A549 (cell line): ENCODE measurements around the gene MTHFSD. TPM values are rescaled to one million over a fixed set of nuclear protein-coding genes. Genes with fewer than 3 reads are reported as not detected.

Experiments used
- ATAC-seq, 2 experiments: fragments of 200-7000 bp in 1 of 2; fragments of >200 bp in 1 of 2; cut with Nextera tagmentation in 1 of 2; cut with Tn5 transposase in 1 of 2; 3 replicates each; pipeline versions ENCODE4 v1.8.0 to v1.9.1; 2018 to 2020; ENCODE audit warnings: mild to moderate bottlenecking in 1 of 2, moderate library complexity in 1 of 2
- CTCF ChIA-PET: fragments of 300-600 bp; sonication (Branson Sonifier 250); formaldehyde crosslinking; extraction: SDS; loops from one replicate; lab custom pipeline; 2021; ENCODE audit warnings: antibody characterized with exemption, inconsistent platforms; lab: Yijun Ruan, JAX
- POLR2A ChIA-PET: fragments of 350-600 bp; formaldehyde crosslinking; extraction: SDS; loops from one replicate; lab custom pipeline; 2021; ENCODE audit warnings: antibody characterized with exemption, inconsistent platforms; lab: Yijun Ruan, JAX
- DNase-seq, 2 experiments: peaks; one replicate each; pipeline versions ENCODE4 v3.0.0 to v3.0.0-alpha.2; 2011 to 2016; ENCODE audit warnings: low read depth in 1 of 2, low spot score in 1 of 2
- FAIRE-seq: peaks from 2 replicates; lab custom pipeline; 2011; peaks lifted over from hg19 to GRCh38; lab: Jason Lieb, UNC
- H3K27ac ChIP-seq, 2 experiments: fragments of >200 bp; sonication (Bioruptor Twin); formaldehyde crosslinking; 3 replicates each; pipeline ENCODE4 v1.5.1; 2016 to 2017
- H3K4me1 ChIP-seq: fragments of >200 bp; sonication (Bioruptor Twin); formaldehyde crosslinking; 3 replicates; pipeline ENCODE4 v1.6.1; 2016
- H3K4me2 ChIP-seq: fragments of >200 bp; sonication (Bioruptor Twin); formaldehyde crosslinking; 3 replicates; pipeline ENCODE4 v1.6.1; 2016
- H3K4me3 ChIP-seq: fragments of >200 bp; sonication (Bioruptor Twin); formaldehyde crosslinking; 3 replicates; pipeline ENCODE4 v1.5.1; 2016
- H3K9me3 ChIP-seq: fragments of >200 bp; sonication (Bioruptor Twin); formaldehyde crosslinking; 3 replicates; pipeline ENCODE4 v1.6.1; 2016
- E2F6 ChIP-seq: IDR thresholded peaks from 2 replicates; pipeline ENCODE4 v1.6.1; 2012; ENCODE audit warnings: low read depth, borderline replicate concordance
- FOSB ChIP-seq: fragments of 250-450 bp; sonication (Bioruptor Pico); IDR thresholded peaks from 2 replicates; pipeline ENCODE4 v1.5.0; 2020; ENCODE audit warnings: mild to moderate bottlenecking, moderate library complexity
- HEYL ChIP-seq: fragments of 250-450 bp; sonication (Bioruptor Pico); IDR thresholded peaks from 2 replicates; pipeline ENCODE4 v1.8.0; 2021; ENCODE audit warnings: mild to moderate bottlenecking, moderate library complexity
- HMGXB4 ChIP-seq: fragments of 250-450 bp; sonication (Bioruptor Pico); IDR thresholded peaks from 2 replicates; pipeline ENCODE4 v1.5.0; 2021; ENCODE audit warnings: mild to moderate bottlenecking, moderate library complexity, borderline replicate concordance
- HOXA7 ChIP-seq: fragments of 250-450 bp; sonication (Bioruptor Pico); IDR thresholded peaks from 2 replicates; pipeline ENCODE4 v1.5.0; 2020; ENCODE audit warnings: mild to moderate bottlenecking, moderate library complexity
- HOXB13 ChIP-seq: fragments of 250-450 bp; sonication (Bioruptor Pico); IDR thresholded peaks from 2 replicates; pipeline ENCODE4 v1.5.0; 2020; ENCODE audit warnings: low read depth, mild to moderate bottlenecking, moderate library complexity
- HOXB5 ChIP-seq: fragments of 250-450 bp; sonication (Bioruptor Pico); IDR thresholded peaks from 2 replicates; pipeline ENCODE4 v1.5.0; 2020; ENCODE audit warnings: mild to moderate bottlenecking, moderate library complexity
- KDM5A ChIP-seq: fragments of 200-600 bp; sonication (generic); IDR thresholded peaks from 2 replicates; pipeline ENCODE4 v1.6.1; 2016; ENCODE audit warnings: antibody characterized with exemption, mild to moderate bottlenecking
- PHF8 ChIP-seq: fragments of 200-600 bp; sonication (generic); IDR thresholded peaks from 2 replicates; pipeline ENCODE4 v1.6.1; 2016; ENCODE audit warnings: low read depth, mild to moderate bottlenecking, antibody characterized with exemption, moderate library complexity, borderline replicate concordance
- POLR2AphosphoS2 ChIP-seq: conservative IDR thresholded peaks from 2 replicates; pipeline ENCODE4 v1.6.1; 2012; ENCODE audit warnings: low read length, improper control_type of control experiment, inconsistent platforms
- RCOR1 ChIP-seq: fragments of 150-350 bp; IDR thresholded peaks from 2 replicates; pipeline ENCODE4 v1.6.1; 2014; ENCODE audit warnings: antibody characterized with exemption, low read length, low read depth
- RFX5 ChIP-seq: fragments of 450-650 bp; IDR thresholded peaks from 2 replicates; pipeline ENCODE4 v1.7.1; 2014; ENCODE audit warnings: antibody characterized with exemption, mild to moderate bottlenecking, moderate library complexity
- SREBF2 ChIP-seq: fragments of 450-650 bp; IDR thresholded peaks from 2 replicates; pipeline ENCODE4 v1.6.1; 2014; ENCODE audit warnings: mild to moderate bottlenecking, moderate library complexity
- ZNF302 ChIP-seq: fragments of 250-450 bp; sonication (Bioruptor Pico); IDR thresholded peaks from 2 replicates; pipeline ENCODE4 v1.9.0; 2021; ENCODE audit warnings: inconsistent platforms, mild to moderate bottlenecking, moderate library complexity
- ZSCAN20 ChIP-seq: fragments of 250-450 bp; sonication (Bioruptor Pico); IDR thresholded peaks from 2 replicates; pipeline ENCODE4 v1.8.0; 2022; ENCODE audit warnings: mild to moderate bottlenecking, moderate library complexity
- WGBS: methylation state at CpG from one replicate; pipeline ENCODE4 v1.1.6; 2017; ENCODE audit errors: missing lambda C conversion rate; 5-methylcytosine and 5-hydroxymethylcytosine counted together
- polyA plus RNA-seq, 4 experiments: library from polyadenylated mRNA; depleted of rRNA in 3 of 4; stranded (reverse); fragments of >200 nt; fragmentation: RNase III in 1 of 4; extraction: RNeasy Plus Mini Kit Qiagen cat#74134 plus additional on column Dnase treatment in 1 of 4; gene quantifications; 2 replicates in 3 of 4; 3 replicates in 1 of 4; pipeline ENCODE4 v1.2.3, GENCODE V29; 2011 to 2017
- TF ChIP-seq, protein P1 (sequence below): fragments of 250-450 bp; sonication (Bioruptor Pico); IDR thresholded peaks from 2 replicates; pipeline ENCODE4 v1.5.0; 2020; ENCODE audit warnings: low read depth, mild to moderate bottlenecking, moderate library complexity
- TF ChIP-seq, protein P2 (sequence below): IDR thresholded peaks from 2 replicates; pipeline ENCODE4 v1.6.1; 2012
- TF ChIP-seq, protein P3 (sequence below): IDR thresholded peaks from 2 replicates; pipeline ENCODE4 v1.6.1; 2012

The MTHFSD gene
- polyA plus RNA-seq, 2 of the 4 experiments (the other 2 are of a cell fraction), result 13.1 to 16.9 TPM

DNA sequence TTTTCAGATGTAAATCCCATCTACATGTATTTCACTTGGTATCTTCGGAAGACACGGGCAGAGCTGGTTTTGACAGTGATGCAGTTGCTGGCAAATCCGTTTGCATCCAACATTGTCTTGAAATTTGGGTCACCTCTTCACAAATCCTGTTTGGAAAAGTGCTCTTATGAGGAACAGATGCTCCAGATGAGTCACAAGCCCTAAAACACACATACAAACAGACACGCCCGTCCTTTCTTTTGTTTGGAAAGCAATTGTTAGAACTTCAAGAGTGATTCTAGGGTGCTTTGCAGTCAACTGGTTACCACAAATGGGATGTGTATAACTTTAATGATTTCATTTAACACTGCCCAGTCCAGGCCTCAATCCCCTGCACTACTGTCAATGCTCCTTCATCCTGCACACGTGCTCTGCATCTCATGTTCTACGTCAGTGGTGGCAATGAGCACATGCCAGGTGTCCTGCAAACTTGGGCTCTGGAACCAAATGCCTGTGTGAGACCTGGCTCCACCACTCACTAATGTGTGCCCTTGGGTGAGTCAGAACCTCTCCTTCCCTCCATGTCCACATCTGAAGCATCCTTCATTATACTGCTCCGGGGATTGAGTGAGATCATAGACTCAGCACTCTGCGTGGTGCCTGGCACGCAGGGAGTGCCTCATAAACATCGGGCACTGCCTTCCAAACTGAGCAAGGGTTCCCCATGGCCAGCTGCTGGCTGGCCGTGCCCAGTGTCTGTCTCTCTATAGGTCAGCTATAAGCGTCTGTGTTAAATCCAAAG, 64.0 kb downstream of the MTHFSD start:
- TF ChIP-seq RCOR1 (no peak), E2F6 (no peak)
- no peak overlapping the region for H3K27ac ChIP-seq
- H3K4me2 ChIP-seq, result no peak overlapping the region
- ChIA-PET POLR2A (no interaction called here), CTCF (interaction anchor here (1.1 kb wide), 1 partner anchor 29 kb away, joined by 3 read pairs; no protein-coding TSS in a partner anchor)
- H3K4me1 ChIP-seq, result no peaks in the 10 kb centered on the region
- H3K4me3 ChIP-seq, result no peak overlapping the region
- 5% methylated on average over 13 of the region's 13 CpGs for WGBS
- no peak for ATAC-seq
- FAIRE-seq, result no peak
- H3K9me3 ChIP-seq, result peaks cover 4% of the 10 kb centered on the region; the same call in 1 of the 3 replicates
- DNase-seq, result no peak

GRCh38 chr16:86485746-86486145, 69.3 kb downstream of the MTHFSD start:
- no peak for ATAC-seq
- ChIA-PET CTCF (no interaction called here), POLR2A (no interaction called here)
- WGBS, result 14% methylated on average over 3 of the region's 3 CpGs
- Histone ChIP-seq H3K9me3 (peaks cover 32% of the 10 kb centered on the region), H3K27ac (no peak overlapping the region), H3K4me3 (no peak overlapping the region), H3K4me1 (no peaks in the 10 kb centered on the region), H3K4me2 (no peak overlapping the region)
- no peak for TF ChIP-seq KDM5A
- TF ChIP-seq, protein P1, sequence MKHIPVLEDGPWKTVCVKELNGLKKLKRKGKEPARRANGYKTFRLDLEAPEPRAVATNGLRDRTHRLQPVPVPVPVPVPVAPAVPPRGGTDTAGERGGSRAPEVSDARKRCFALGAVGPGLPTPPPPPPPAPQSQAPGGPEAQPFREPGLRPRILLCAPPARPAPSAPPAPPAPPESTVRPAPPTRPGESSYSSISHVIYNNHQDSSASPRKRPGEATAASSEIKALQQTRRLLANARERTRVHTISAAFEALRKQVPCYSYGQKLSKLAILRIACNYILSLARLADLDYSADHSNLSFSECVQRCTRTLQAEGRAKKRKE (CRISPR knock-in tag), result no peak
- TF ChIP-seq, protein P2, sequence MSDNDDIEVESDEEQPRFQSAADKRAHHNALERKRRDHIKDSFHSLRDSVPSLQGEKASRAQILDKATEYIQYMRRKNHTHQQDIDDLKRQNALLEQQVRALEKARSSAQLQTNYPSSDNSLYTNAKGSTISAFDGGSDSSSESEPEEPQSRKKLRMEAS, result no peak
- TF ChIP-seq, protein P3, sequence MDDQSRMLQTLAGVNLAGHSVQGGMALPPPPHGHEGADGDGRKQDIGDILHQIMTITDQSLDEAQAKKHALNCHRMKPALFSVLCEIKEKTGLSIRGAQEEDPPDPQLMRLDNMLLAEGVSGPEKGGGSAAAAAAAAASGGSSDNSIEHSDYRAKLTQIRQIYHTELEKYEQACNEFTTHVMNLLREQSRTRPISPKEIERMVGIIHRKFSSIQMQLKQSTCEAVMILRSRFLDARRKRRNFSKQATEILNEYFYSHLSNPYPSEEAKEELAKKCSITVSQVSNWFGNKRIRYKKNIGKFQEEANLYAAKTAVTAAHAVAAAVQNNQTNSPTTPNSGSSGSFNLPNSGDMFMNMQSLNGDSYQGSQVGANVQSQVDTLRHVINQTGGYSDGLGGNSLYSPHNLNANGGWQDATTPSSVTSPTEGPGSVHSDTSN, result no peak
- no peak for TF ChIP-seq HOXB5 (CRISPR knock-in tag)
- FAIRE-seq, result no peak
- no peak for DNase-seq

DNA sequence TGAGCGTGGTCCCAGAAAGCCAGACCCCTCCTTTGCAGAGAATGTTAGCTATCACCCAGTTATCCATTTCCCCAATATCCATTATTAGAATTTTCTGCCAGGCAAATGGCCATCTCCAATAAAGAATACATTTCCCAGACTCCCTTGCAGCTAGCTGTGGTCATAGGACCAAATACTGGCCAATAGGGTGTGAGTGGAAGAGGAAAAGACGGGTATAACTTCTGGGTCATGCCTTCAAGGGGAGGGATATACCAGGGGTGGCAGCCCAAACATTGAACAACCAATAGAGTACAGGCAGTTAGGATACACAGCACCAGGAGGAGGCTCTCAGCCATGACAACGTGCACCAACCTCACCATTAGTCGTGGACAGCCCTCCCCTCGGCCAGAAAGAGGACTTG, 70.8 kb downstream of the MTHFSD start:
- 2% methylated on average over 5 of the region's 5 CpGs for WGBS
- POLR2A ChIA-PET, result no interaction called here

GRCh38 chr16:86481607-86482006, 73.4 kb downstream of the MTHFSD start:
- POLR2A ChIA-PET, result no interaction called here
- DNase-seq (no peak), ATAC-seq (no peak), FAIRE-seq (no peak)
- no peak overlapping the region for H3K4me2 ChIP-seq
- H3K4me3 ChIP-seq, result no peak overlapping the region
- TF ChIP-seq HOXB13 (no peak), FOSB (CRISPR knock-in tag) (no peak), HMGXB4 (CRISPR knock-in tag) (no peak), RFX5 (no peak), ZNF302 (CRISPR knock-in tag) (no peak), HOXA7 (no peak), PHF8 (no peak), ZSCAN20 (CRISPR knock-in tag) (no peak), POLR2AphosphoS2 (no peak)
- 19% methylated on average over 3 of the region's 3 CpGs for WGBS
- H3K9me3 ChIP-seq, result peaks cover 28% of the 10 kb centered on the region
- H3K27ac ChIP-seq, result no peak overlapping the region
- CTCF ChIA-PET, result interaction anchor here (1.4 to 8.0 kb wide), 2 partner anchors 37 to 70 kb away, joined by 3 to 32 read pairs; no protein-coding TSS in a partner anchor
- no peaks in the 10 kb centered on the region for H3K4me1 ChIP-seq

More for the DNA sequence above, 70.8 kb downstream of the MTHFSD start:
- FAIRE-seq, result no peak
- Histone ChIP-seq H3K9me3 (peaks cover 29% of the 10 kb centered on the region), H3K4me1 (no peaks in the 10 kb centered on the region), H3K27ac (no peak overlapping the region), H3K4me2 (no peak overlapping the region), H3K4me3 (no peak overlapping the region)
- no peak for TF ChIP-seq SREBF2
- TF ChIP-seq HEYL (CRISPR knock-in tag), result no peak
- DNase-seq, result no peak
- CTCF ChIA-PET, result no interaction called here
- no peak for ATAC-seq
